PFSK-1 (cell line): ENCODE measurements around the gene JPH2.

Experiments
- FOXP2 ChIP-seq: optimal IDR thresholded peaks from 2 replicates; pipeline ENCODE3; 2011; ENCODE audit warnings: borderline replicate concordance, control low read depth, inconsistent platforms; ENCODE audit not compliant: insufficient read depth; ENCODE audit errors: extremely low read length, extremely low read depth
- POLR2AphosphoS5 ChIP-seq: IDR thresholded peaks from 2 replicates; pipeline ENCODE4 v1.6.1; 2012; ENCODE audit warnings: low read depth, mild to moderate bottlenecking, control low read depth, low read length, moderate library complexity
- SIN3A ChIP-seq: IDR thresholded peaks from 2 replicates; pipeline ENCODE4 v1.6.1; 2012; ENCODE audit warnings: mild to moderate bottlenecking, low read length, moderate library complexity, borderline replicate concordance; ENCODE audit not compliant: insufficient read depth
- TAF1 ChIP-seq: IDR thresholded peaks from 2 replicates; pipeline ENCODE4 v1.6.1; 2012; ENCODE audit warnings: low read length, control low read depth, borderline replicate concordance; ENCODE audit not compliant: insufficient read depth
- TF ChIP-seq, protein P1 (sequence below), 2 experiments: IDR thresholded peaks; 2 replicates each; pipeline versions ENCODE4 v1.6.1 to v1.8.0; 2011 to 2012; ENCODE audit warnings: low read depth in 2 of 2, low read length in 2 of 2, control low read depth in 1 of 2, inconsistent platforms in 1 of 2, mild to moderate bottlenecking in 1 of 2, moderate library complexity in 1 of 2; ENCODE audit not compliant: insufficient read depth in 1 of 2

Gene JPH2

DNA sequence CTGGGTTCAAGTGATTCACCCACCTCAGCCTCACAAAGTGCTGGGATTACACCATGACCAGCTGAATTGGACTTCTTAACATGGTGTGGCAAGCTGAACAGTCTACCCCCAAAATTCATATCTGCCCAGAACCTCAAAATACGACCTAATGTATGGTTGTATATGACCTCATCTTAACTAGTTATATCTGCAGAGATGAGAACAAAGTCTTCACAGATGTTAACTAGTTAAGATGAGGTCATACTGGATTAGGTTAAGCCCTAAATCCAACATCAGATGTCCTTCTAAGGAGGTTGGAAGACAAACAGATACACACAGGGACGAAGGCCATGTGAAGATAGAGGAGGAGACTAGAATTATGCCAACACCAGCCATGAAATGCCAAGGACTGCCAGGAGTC lies 102.5 kb downstream of the JPH2 start:
- TF ChIP-seq FOXP2 (no peak), SIN3A (no peak), POLR2AphosphoS5 (no peak), TAF1 (no peak)
- TF ChIP-seq, protein P1, sequence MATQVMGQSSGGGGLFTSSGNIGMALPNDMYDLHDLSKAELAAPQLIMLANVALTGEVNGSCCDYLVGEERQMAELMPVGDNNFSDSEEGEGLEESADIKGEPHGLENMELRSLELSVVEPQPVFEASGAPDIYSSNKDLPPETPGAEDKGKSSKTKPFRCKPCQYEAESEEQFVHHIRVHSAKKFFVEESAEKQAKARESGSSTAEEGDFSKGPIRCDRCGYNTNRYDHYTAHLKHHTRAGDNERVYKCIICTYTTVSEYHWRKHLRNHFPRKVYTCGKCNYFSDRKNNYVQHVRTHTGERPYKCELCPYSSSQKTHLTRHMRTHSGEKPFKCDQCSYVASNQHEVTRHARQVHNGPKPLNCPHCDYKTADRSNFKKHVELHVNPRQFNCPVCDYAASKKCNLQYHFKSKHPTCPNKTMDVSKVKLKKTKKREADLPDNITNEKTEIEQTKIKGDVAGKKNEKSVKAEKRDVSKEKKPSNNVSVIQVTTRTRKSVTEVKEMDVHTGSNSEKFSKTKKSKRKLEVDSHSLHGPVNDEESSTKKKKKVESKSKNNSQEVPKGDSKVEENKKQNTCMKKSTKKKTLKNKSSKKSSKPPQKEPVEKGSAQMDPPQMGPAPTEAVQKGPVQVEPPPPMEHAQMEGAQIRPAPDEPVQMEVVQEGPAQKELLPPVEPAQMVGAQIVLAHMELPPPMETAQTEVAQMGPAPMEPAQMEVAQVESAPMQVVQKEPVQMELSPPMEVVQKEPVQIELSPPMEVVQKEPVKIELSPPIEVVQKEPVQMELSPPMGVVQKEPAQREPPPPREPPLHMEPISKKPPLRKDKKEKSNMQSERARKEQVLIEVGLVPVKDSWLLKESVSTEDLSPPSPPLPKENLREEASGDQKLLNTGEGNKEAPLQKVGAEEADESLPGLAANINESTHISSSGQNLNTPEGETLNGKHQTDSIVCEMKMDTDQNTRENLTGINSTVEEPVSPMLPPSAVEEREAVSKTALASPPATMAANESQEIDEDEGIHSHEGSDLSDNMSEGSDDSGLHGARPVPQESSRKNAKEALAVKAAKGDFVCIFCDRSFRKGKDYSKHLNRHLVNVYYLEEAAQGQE (IDR thresholded peaks at IDR 0.05; ENCODE audit: insufficient read depth in 1 of 2, low read depth in 2 of 2, low read length in 2 of 2): no peak

DNA sequence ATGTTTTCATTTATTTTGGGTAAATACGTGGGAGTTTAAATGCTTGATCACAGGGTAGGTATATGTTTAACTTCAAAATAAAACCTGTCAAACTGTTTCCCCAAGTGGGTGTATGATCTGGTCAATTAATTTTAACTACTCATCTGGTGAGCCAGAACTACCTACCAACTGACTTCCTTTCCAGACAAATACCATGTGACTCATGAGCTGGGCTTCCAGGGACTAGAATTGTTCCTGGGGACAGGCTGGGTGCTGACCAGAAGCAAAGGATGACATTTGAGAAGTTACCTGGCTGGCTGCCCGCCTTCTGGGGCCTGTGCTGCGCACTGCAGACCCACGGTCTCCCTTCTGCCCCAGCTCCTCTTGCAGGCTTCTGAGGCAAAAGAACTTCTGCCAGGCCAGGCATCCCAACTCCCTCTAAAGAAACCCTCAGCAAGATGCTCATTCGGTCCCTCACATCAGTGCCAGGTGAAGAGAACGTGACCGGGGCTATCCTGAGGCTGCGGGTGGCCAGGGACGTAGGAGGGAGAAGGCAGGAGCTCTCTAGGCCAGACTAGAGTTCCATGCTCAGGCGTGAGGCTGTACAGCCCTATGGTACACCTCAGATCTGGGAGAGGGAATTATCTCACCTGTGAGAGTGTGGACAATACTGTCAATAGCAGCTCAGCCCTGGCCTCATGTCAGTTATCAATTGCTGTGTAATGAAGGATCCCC lies 103.6 kb downstream of the JPH2 start:
- TF ChIP-seq FOXP2 (no peak), TAF1 (no peak), POLR2AphosphoS5 (no peak), SIN3A (no peak)
- TF ChIP-seq, protein P1 (IDR thresholded peaks at IDR 0.05; ENCODE audit: insufficient read depth in 1 of 2, low read depth in 2 of 2, low read length in 2 of 2): no peak

DNA sequence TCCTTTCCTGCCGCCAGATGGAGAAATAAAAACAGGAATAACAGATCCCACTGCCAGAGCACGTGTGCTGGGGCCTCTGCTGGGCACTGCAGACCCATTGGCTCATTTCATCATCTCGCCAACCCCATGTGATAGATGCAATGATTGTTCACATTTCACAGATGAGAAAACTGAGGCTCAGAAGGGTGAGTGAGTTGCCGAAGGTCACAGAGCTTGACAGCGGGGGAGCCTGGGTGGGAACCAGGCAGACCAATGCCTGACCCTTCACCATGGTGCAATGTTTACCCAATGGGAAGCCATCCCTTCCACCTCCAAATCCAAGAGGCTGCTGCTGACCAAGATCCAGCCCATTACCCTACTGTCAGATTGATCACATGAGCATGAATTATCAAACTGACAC lies 105.1 kb downstream of the JPH2 start:
- TF ChIP-seq, protein P1 (IDR thresholded peaks at IDR 0.05; ENCODE audit: insufficient read depth in 1 of 2, low read depth in 2 of 2, low read length in 2 of 2): no peak
- no peak for TF ChIP-seq TAF1
- no peak for TF ChIP-seq SIN3A
- TF ChIP-seq FOXP2: no peak
- TF ChIP-seq POLR2AphosphoS5: no peak

DNA sequence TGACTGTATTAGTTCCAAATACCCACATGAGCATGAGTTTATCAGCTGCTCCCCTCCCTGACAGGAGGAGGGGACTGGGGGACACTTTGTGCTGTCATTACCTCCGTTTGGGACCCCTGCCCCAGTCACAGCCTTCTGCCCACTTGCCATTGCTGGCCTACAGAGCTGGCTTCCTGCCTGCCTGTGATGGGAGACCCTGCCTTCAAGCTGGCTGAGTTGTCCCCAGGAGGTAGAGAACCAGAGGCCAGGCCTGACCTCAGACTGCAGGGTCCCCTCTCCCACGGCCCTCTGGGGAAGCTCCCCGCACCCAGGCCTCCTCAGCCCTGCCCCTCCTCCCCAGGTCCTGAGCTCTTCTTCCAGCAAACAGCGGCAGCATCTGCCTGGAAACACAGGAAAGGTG lies 105.5 kb downstream of the JPH2 start:
- TF ChIP-seq TAF1 (no peak), FOXP2 (no peak), POLR2AphosphoS5 (no peak), SIN3A (no peak)
- TF ChIP-seq, protein P1 (IDR thresholded peaks at IDR 0.05; ENCODE audit: insufficient read depth in 1 of 2, low read depth in 2 of 2, low read length in 2 of 2): no peak

DNA sequence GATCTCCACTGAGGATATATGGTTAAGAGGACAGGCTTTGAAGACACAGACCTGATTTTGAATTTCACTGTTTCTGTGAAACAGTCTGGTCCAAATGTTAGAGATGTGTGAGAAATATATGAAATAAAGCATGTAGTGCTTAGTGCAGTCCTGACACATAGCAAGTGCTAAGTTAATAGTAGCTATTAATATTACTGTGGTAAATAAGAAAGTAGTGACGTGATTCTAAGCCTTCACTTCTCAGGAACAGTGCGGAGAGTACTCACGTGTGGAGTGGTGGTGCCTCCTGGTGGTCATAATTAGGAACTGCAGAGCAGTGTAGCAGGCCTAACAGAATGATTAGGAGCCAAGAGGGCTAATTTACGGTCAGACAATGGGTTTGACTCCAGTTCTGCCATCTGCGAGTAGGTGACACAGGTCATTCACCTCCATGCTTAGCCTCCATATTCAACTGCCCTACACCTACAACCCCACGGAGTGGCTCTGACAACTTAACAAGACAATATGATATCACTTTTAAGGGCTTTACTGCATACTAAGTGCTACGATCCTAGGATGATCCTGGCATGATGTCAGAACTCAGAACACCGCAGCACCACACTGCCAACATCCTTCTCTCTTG lies 106.2 kb downstream of the JPH2 start:
- TF ChIP-seq TAF1 (no peak), SIN3A (no peak), FOXP2 (no peak), POLR2AphosphoS5 (no peak)
- TF ChIP-seq, protein P1 (IDR thresholded peaks at IDR 0.05; ENCODE audit: insufficient read depth in 1 of 2, low read depth in 2 of 2, low read length in 2 of 2): no peak
